ENCODE results near the gene SLC22A7. TPM values are rescaled to one million over a fixed set of nuclear protein-coding genes. Genes with fewer than 3 reads are reported as not detected.
"Not testable (repeated sequence)": the region's sequence is repeated elsewhere in the genome, so short reads cannot be mapped to it uniquely, and the experiment has no call there.

SLC22A7 gene
- total and polyA plus RNA-seq, 3 donors from 2014 or later, result not detected

DNA sequence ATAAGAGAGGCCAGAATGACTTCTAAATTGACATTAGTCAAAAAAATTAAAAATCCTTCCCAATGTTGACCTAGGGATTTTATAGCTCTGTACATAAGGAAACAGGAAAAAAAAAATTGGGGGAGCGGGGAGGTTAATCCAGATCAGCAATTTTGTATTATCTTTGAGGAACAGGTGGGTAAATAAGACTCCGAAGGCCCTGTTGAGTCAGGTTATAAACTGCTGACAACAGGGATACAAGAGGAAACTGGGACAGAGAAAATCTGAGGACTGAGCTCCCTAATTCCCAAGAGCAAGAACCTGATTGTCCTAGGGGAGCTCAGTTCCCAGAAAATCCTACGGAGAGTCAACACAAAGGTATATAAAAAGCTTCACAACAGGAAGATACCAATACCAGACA is 37.4 kb downstream of the SLC22A7 start:
- 89 to 96% methylated on average over 3 of the region's 3 CpGs for WGBS, 2 donors
- Histone ChIP-seq H3K27me3 (no peaks in the 10 kb centered on the region), H3K36me3 (ENCODE audit: low read depth, missing control alignments) (no peaks in the 10 kb centered on the region), H3K4me1 (no peaks in the 10 kb centered on the region), H3K27ac (no peak overlapping the region), H3K9me3 (no peaks in the 10 kb centered on the region), H3K4me3 (no peak overlapping the region)
- no peak for TF ChIP-seq POLR2A (IDR thresholded peaks at IDR 0.05)
- TF ChIP-seq CTCF (IDR thresholded peaks at IDR 0.05), result no peak
- intact Hi-C loops (cut with DNase I; ENCODE audit: low total_unique reads), result no loop called here
- no peak for DNase-seq

DNA sequence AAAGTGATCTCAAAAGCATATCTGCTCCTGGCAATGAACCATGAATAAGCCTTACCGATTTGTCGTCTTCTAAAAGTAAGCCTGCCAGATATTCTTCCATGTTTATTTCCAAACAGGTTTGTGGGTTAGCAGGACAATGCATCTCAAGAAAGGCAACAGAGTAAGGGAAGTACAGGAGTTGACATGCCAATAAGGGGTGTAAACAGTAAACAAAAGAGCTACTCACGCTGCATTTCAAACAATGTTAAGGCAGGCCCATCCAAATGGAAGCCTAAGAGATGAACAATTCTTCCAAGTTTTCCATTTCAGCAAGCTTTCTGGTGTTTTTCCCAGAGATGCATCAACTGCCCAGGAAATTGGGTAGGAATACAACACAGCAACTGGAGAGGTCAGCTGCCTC is 38.3 kb downstream of the SLC22A7 start:
- no peaks in the 10 kb centered on the region for H3K27me3 ChIP-seq
- intact Hi-C loops (cut with DNase I; ENCODE audit: low total_unique reads), result no loop called here
- H3K9me3 ChIP-seq, result no peaks in the 10 kb centered on the region
- WGBS, 2 donors, result 69 to 72% methylated on average over 3 of the region's 3 CpGs
- H3K36me3 ChIP-seq (ENCODE audit: low read depth, missing control alignments), result no peaks in the 10 kb centered on the region
- DNase-seq, result no peak
- H3K27ac ChIP-seq, result no peak overlapping the region
- H3K4me3 ChIP-seq, result no peak overlapping the region
- TF ChIP-seq CTCF (IDR thresholded peaks at IDR 0.05) (no peak), POLR2A (IDR thresholded peaks at IDR 0.05) (no peak)
- no peaks in the 10 kb centered on the region for H3K4me1 ChIP-seq

- H3K36me3 ChIP-seq (ENCODE audit: low read depth, missing control alignments), result no peaks in the 10 kb centered on the region
- no peak for DNase-seq
- no peak overlapping the region for H3K4me3 ChIP-seq
- H3K9me3 ChIP-seq, result no peaks in the 10 kb centered on the region
- no peaks in the 10 kb centered on the region for H3K4me1 ChIP-seq
- no peak overlapping the region for H3K27ac ChIP-seq
- TF ChIP-seq POLR2A (IDR thresholded peaks at IDR 0.05) (no peak), CTCF (IDR thresholded peaks at IDR 0.05) (no peak)
- H3K27me3 ChIP-seq, result no peaks in the 10 kb centered on the region
- intact Hi-C loops (cut with DNase I; ENCODE audit: low total_unique reads), result no loop called here
Measured at GRCh38 chr6:43338243-43338642, 40.2 kb downstream of the SLC22A7 start.

DNA sequence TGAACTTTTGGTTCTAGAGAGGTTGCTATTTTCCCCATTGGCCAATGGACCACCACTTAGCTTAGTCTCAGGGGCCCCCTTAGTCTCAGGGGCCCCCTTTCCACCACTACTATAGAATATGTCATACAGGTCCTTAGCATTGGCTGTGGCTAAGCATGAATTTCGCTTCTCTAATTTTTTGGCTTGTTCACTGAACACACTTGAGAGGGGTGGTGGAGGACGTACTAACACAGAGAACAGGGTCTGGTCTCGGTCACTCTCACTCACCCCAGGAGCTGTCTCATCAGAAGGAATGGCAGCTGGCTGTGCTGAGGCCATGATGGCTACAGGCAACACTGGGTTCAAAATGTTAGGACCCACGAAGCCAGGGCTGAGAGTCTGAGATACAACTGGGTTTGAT is 41.1 kb downstream of the SLC22A7 start:
- Histone ChIP-seq H3K27ac (no peak overlapping the region), H3K4me3 (no peak overlapping the region), H3K9me3 (no peaks in the 10 kb centered on the region), H3K4me1 (no peaks in the 10 kb centered on the region), H3K27me3 (no peaks in the 10 kb centered on the region), H3K36me3 (ENCODE audit: low read depth, missing control alignments) (no peaks in the 10 kb centered on the region)
- intact Hi-C loops (cut with DNase I; ENCODE audit: low total_unique reads), result no loop called here
- no peak for DNase-seq
- TF ChIP-seq POLR2A (IDR thresholded peaks at IDR 0.05) (no peak), CTCF (IDR thresholded peaks at IDR 0.05) (no peak)
- 90 to 96% methylated on average over 4 of the region's 4 CpGs for WGBS, 2 donors

- H3K36me3 ChIP-seq (ENCODE audit: low read depth, missing control alignments); H3K4me1 ChIP-seq; H3K4me3 ChIP-seq; H3K9me3 ChIP-seq; H3K27me3 ChIP-seq; intact Hi-C loops (cut with DNase I; ENCODE audit: low total_unique reads); H3K27ac ChIP-seq; DNase-seq: not testable (repeated sequence)
- WGBS, 2 donors, result 91 to 96% methylated on average over 11 of the region's 11 CpGs
Measured at GRCh38 chr6:43346243-43346642, 48.2 kb downstream of the SLC22A7 start.

Data from testis (tissue), 3 donors.